Caco-2 (cell line): ENCODE measurements around the gene MT2A. TPM values are rescaled to one million over a fixed set of nuclear protein-coding genes. Genes with fewer than 3 reads are reported as not detected.

Source experiments
- BruUV-seq: library from RNA; stranded (reverse); fragments of 400-500 nt; replicated peaks from 2 replicates; lab custom pipeline; 2021; lab: Mats Ljungman, UMichigan
- CTCF ChIA-PET: fragments of 300-600 bp; sonication (Branson Sonifier 250); formaldehyde crosslinking; loops from one replicate; lab custom pipeline; 2022; ENCODE audit warnings: antibody characterized with exemption; lab: Charles Lee
- POLR2A ChIA-PET: fragments of 300-600 bp; sonication (Branson Sonifier 250); formaldehyde crosslinking; loops from one replicate; lab custom pipeline; 2022; ENCODE audit warnings: antibody characterized with exemption; lab: Charles Lee
- DNase-seq, 2 experiments: peaks; one replicate each; pipeline versions ENCODE4 v3.0.0 to v3.0.0-alpha.2; 2020 to 2022
- H3K27me3 ChIP-seq: replicated peaks from 2 replicates; pipeline ENCODE4 v1.6.0; 2011; ENCODE audit warnings: low read length; ENCODE audit not compliant: control insufficient read depth, insufficient read depth
- H3K36me3 ChIP-seq: 2 replicates; pipeline ENCODE4 v1.5.1; 2011; ENCODE audit warnings: low read length; ENCODE audit not compliant: control insufficient read depth, insufficient read depth
- H3K4me1 ChIP-seq: fragments of 250-450 bp; sonication (Bioruptor Pico); 2 replicates; pipeline ENCODE4 v1.5.1; 2020; ENCODE audit warnings: mild to moderate bottlenecking
- H3K4me3 ChIP-seq: 2 replicates; pipeline ENCODE4 v1.5.1; 2011; ENCODE audit warnings: low read depth, mild to moderate bottlenecking, control low read depth, low read length
- H3K9me3 ChIP-seq: fragments of 250-450 bp; sonication (Bioruptor Pico); 2 replicates; pipeline ENCODE4 v1.5.1; 2020; ENCODE audit warnings: mild to moderate bottlenecking, moderate library complexity
- H3K27ac Mint-ChIP-seq: one replicate; pipeline ENCODE4 v1.8.0; 2022; ENCODE audit warnings: mixed read lengths; ENCODE audit not compliant: unreplicated experiment
- H3K27me3 Mint-ChIP-seq: one replicate; pipeline ENCODE4 v1.8.0; 2022; ENCODE audit warnings: mixed read lengths; ENCODE audit not compliant: insufficient read depth, unreplicated experiment
- H3K36me3 Mint-ChIP-seq: one replicate; pipeline ENCODE4 v1.8.0; 2022; ENCODE audit warnings: mild to moderate bottlenecking, mixed read lengths; ENCODE audit not compliant: insufficient read depth, unreplicated experiment
- H3K4me1 Mint-ChIP-seq: one replicate; pipeline ENCODE4 v1.8.0; 2022; ENCODE audit warnings: low read depth, mixed read lengths; ENCODE audit not compliant: unreplicated experiment
- H3K4me3 Mint-ChIP-seq: one replicate; pipeline ENCODE4 v1.8.0; 2022; ENCODE audit warnings: mild to moderate bottlenecking, moderate library complexity, mixed read lengths; ENCODE audit not compliant: unreplicated experiment
- H3K9me3 Mint-ChIP-seq: one replicate; pipeline ENCODE4 v1.8.0; 2022; ENCODE audit warnings: mixed read lengths; ENCODE audit not compliant: unreplicated experiment
- intact Hi-C: fragments of 100-400 bp; cut with micrococcal nuclease; formaldehyde crosslinking; loops from one replicate; pipeline ENCODE4 v1.10.0; 2022; ENCODE audit not compliant: unreplicated experiment
- total RNA-seq: library from RNA; stranded (reverse); gene quantifications from 2 replicates; pipeline ENCODE4 v1.2.3, GENCODE V29; 2022
- TF ChIP-seq, protein P1 (sequence below), 2 experiments: fragments of 200-600 bp in 1 of 2; IDR thresholded peaks; 1 replicate in 1 of 2; 2 replicates in 1 of 2; pipeline versions ENCODE4 v1.5.1 to v1.8.0; 2011 to 2022; ENCODE audit warnings: antibody characterized with exemption in 1 of 2, control low read depth in 1 of 2, inconsistent platforms in 1 of 2, low read depth in 1 of 2, low read length in 1 of 2, mild to moderate bottlenecking in 1 of 2, moderate library complexity in 1 of 2; ENCODE audit not compliant: insufficient read depth in 1 of 2, severe bottlenecking in 1 of 2, unreplicated experiment in 1 of 2

The MT2A gene
- total RNA-seq, 1 experiment from 2014 or later: 10.5 TPM

DNA sequence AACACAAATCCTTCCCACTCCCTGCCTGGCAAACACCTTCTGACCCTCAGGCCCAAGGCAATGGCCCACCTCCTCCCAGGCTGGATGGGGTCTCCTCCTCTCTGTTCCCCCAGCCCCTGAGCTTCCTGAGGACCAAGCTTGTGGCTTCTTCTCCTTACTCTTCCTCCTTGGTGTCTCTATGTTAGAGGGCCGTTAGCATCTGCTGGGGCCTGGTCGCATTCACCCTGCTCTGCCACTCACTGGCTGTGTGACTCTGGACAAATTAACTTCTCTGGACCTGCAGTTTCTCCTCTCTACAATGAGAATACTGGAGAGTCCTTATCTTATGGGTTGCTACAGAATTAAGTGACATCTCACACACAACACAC lies 725 bp upstream of the MT2A start:
- BruUV-seq: no TSS peak
- no peak for DNase-seq
- Mint-ChIP-seq H3K9me3 (no peaks in the 10 kb centered on the region), H3K36me3 (no peaks in the 10 kb centered on the region), H3K4me1 (peaks cover 25% of the 10 kb centered on the region), H3K27me3 (peaks cover 3% of the 10 kb centered on the region), H3K27ac (peak overlapping the region; percentile 66), H3K4me3 (peak overlapping the region; percentile 74)
- Histone ChIP-seq H3K27me3 (no peaks in the 10 kb centered on the region; the same call in 1 of the 2 replicates), H3K4me1 (peaks cover 11% of the 10 kb centered on the region; the same call in 1 of the 2 replicates), H3K9me3 (no peaks in the 10 kb centered on the region), H3K4me3 (no peak overlapping the region), H3K36me3 (no peaks in the 10 kb centered on the region)
- ChIA-PET CTCF (interaction anchor here (5.3 kb wide), 1 partner anchor 94 kb away, joined by 95 read pairs; no protein-coding TSS in a partner anchor), POLR2A (no interaction called here)
- TF ChIP-seq, protein P1, sequence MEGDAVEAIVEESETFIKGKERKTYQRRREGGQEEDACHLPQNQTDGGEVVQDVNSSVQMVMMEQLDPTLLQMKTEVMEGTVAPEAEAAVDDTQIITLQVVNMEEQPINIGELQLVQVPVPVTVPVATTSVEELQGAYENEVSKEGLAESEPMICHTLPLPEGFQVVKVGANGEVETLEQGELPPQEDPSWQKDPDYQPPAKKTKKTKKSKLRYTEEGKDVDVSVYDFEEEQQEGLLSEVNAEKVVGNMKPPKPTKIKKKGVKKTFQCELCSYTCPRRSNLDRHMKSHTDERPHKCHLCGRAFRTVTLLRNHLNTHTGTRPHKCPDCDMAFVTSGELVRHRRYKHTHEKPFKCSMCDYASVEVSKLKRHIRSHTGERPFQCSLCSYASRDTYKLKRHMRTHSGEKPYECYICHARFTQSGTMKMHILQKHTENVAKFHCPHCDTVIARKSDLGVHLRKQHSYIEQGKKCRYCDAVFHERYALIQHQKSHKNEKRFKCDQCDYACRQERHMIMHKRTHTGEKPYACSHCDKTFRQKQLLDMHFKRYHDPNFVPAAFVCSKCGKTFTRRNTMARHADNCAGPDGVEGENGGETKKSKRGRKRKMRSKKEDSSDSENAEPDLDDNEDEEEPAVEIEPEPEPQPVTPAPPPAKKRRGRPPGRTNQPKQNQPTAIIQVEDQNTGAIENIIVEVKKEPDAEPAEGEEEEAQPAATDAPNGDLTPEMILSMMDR (IDR thresholded peaks at IDR 0.05; ENCODE audit: insufficient read depth in 1 of 2, low read depth in 1 of 2, low read length in 1 of 2, severe bottlenecking in 1 of 2, unreplicated experiment in 1 of 2): no peak
- intact Hi-C loops: loop anchor here (5.0 kb wide), 1 partner anchor 50 kb away; the partner anchor contains the start of gene MT1F

DNA sequence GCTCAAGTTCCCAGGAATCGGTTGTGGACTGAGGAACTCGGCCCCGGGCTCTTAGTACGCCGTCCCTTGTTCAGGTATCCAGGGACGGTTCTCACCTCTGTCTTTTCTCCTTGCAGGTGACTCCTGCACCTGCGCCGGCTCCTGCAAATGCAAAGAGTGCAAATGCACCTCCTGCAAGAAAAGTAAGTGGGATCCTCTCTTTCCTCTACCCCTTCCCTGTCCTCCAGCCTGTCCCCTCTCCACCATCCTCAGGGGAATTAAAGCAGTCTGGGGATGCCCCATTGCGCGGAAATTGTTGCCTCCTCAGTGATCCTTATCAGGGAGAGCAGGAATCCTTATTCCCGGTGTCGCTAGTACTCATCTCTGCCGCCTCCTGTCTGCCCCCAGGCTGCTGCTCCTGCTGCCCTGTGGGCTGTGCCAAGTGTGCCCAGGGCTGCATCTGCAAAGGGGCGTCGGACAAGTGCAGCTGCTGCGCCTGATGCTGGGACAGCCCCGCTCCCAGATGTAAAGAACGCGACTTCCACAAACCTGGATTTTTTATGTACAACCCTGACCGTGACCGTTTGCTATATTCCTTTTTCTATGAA lies 585 bp downstream of the MT2A start:
- H3K27me3 Mint-ChIP-seq: peaks cover 3% of the 10 kb centered on the region
- Histone ChIP-seq H3K27me3 (no peaks in the 10 kb centered on the region; the same call in 1 of the 2 replicates), H3K4me3 (peak overlapping the region; percentile 39), H3K36me3 (no peaks in the 10 kb centered on the region), H3K9me3 (no peaks in the 10 kb centered on the region), H3K4me1 (peaks cover 11% of the 10 kb centered on the region; the same call in 1 of the 2 replicates)
- H3K9me3 Mint-ChIP-seq: no peaks in the 10 kb centered on the region
- DNase-seq: peak in 1 of 2 experiments; percentile 25
- ChIA-PET CTCF (interaction anchor here (0.5 to 1.1 kb wide), 4 partner anchors 8 to 93 kb away, joined by 3 to 16 read pairs (median 4); no protein-coding TSS in a partner anchor), POLR2A (interaction anchor here (0.6 kb wide), 1 partner anchor 48 kb away, joined by 9 read pairs; no protein-coding TSS in a partner anchor)
- peaks cover 25% of the 10 kb centered on the region for H3K4me1 Mint-ChIP-seq
- peak overlapping the region; percentile 74 for H3K4me3 Mint-ChIP-seq
- H3K27ac Mint-ChIP-seq: peak overlapping the region; percentile 8
- TF ChIP-seq, protein P1 (IDR thresholded peaks at IDR 0.05; ENCODE audit: insufficient read depth in 1 of 2, low read depth in 1 of 2, low read length in 1 of 2, severe bottlenecking in 1 of 2, unreplicated experiment in 1 of 2): no peak
- no peaks in the 10 kb centered on the region for H3K36me3 Mint-ChIP-seq
- intact Hi-C loops: loop anchor here (5.0 kb wide), 1 partner anchor 48 kb away; the partner anchor contains the start of gene MT1F
- no TSS peak for BruUV-seq

DNA sequence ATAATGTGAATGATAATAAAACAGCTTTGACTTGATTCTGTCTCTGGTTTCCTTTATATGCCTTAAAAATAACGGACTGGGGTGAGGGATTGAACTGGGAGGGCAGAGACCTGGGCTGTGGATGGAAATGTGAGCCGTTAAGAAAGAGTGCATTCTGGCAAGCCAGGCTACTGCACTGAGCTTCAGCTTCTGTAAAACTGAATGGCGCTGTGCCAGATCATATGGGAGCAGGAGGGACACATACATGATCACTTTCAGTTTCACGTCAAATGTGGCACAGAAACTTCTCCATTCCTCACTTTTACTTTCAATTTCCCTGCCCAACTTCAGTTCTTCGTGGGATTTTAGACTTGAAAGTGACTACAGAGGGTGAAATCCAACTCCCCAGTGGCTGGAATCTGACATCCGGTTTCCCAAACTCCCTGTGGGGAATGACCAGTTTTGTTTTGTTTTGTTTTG lies 1.1 kb downstream of the MT2A start:
- H3K4me3 Mint-ChIP-seq: peak overlapping the region; percentile 74
- Histone ChIP-seq H3K36me3 (no peaks in the 10 kb centered on the region), H3K4me1 (peaks cover 11% of the 10 kb centered on the region; the same call in 1 of the 2 replicates), H3K27me3 (no peaks in the 10 kb centered on the region; the same call in 1 of the 2 replicates), H3K9me3 (no peaks in the 10 kb centered on the region), H3K4me3 (peak overlapping the region; percentile 39)
- peak in 1 of 2 experiments; percentile 14 for DNase-seq
- POLR2A ChIA-PET: no interaction called here
- CTCF ChIA-PET: no interaction called here
- intact Hi-C loops: loop anchor here (5.0 kb wide), 1 partner anchor 48 kb away; the partner anchor contains the start of gene MT1F
- no peaks in the 10 kb centered on the region for H3K9me3 Mint-ChIP-seq
- peaks cover 3% of the 10 kb centered on the region for H3K27me3 Mint-ChIP-seq
- H3K36me3 Mint-ChIP-seq: no peaks in the 10 kb centered on the region
- H3K4me1 Mint-ChIP-seq: peaks cover 25% of the 10 kb centered on the region
- TF ChIP-seq, protein P1 (IDR thresholded peaks at IDR 0.05; ENCODE audit: insufficient read depth in 1 of 2, low read depth in 1 of 2, low read length in 1 of 2, severe bottlenecking in 1 of 2, unreplicated experiment in 1 of 2): no peak
- H3K27ac Mint-ChIP-seq: peak overlapping the region; percentile 8
- no TSS peak for BruUV-seq
